Hindlimb muscle (tissue), 1 donor: ENCODE data around the gene P3H2. TPM values are rescaled to one million over a fixed set of nuclear protein-coding genes. Genes with fewer than 3 reads are reported as not detected.
A peak's percentile ranks its signal among the peaks of the same experiment; 100 is the strongest.
"Not testable (repeated sequence)": the region's sequence is repeated elsewhere in the genome, so short reads cannot be mapped to it uniquely, and the experiment has no call there.

Experiments used
- DNase-seq: peaks from one replicate; pipeline ENCODE4 v3.0.0-alpha.2; 2013
- polyA plus RNA-seq: library from polyadenylated mRNA; unstranded; fragments of 120-200 nt; gene quantifications from one replicate; pipeline ENCODE4 v1.2.1, GENCODE V29; 2013; ENCODE audit not compliant: insufficient read length

Gene P3H2
- polyA plus RNA-seq = 63.2 TPM

- peak; percentile 91 for DNase-seq
These were observed at the start of gene P3H2 for GRCh38 chr3:190120269-190121060. Gene P3H2, minus strand, starts transcription at chr3:190120897. Its CDS starts 166 bp downstream, at chr3:190120731.

GRCh38 chr3:190169877-190170276 lies 49.2 kb upstream of the P3H2 start:
- DNase-seq = no peak

- DNase-seq = no peak
These were observed 48.5 kb upstream of the P3H2 start for GRCh38 chr3:190169243-190169642.

GRCh38 chr3:190167936-190168680 lies 47.4 kb upstream of the P3H2 start:
- no peak for DNase-seq

- no peak for DNase-seq
These were observed 46.3 kb upstream of the P3H2 start for GRCh38 chr3:190166948-190167347.

GRCh38 chr3:190165253-190165652 lies 44.6 kb upstream of the P3H2 start:
- DNase-seq = no peak

- not testable (repeated sequence) for DNase-seq
These were observed 41.3 kb upstream of the P3H2 start for GRCh38 chr3:190162013-190162412.

- no peak for DNase-seq
These were observed 39.3 kb upstream of the P3H2 start for GRCh38 chr3:190159902-190160435.

GRCh38 chr3:190158261-190158660 lies 37.6 kb upstream of the P3H2 start:
- no peak for DNase-seq

GRCh38 chr3:190155752-190156151 lies 35.1 kb upstream of the P3H2 start:
- no peak for DNase-seq

GRCh38 chr3:190150681-190151080 lies 30.0 kb upstream of the P3H2 start:
- no peak for DNase-seq

GRCh38 chr3:190149830-190150619 lies 29.3 kb upstream of the P3H2 start:
- not testable (repeated sequence) for DNase-seq

GRCh38 chr3:190144793-190145192 lies 24.1 kb upstream of the P3H2 start:
- not testable (repeated sequence) for DNase-seq

GRCh38 chr3:190142041-190142440 lies 21.3 kb upstream of the P3H2 start:
- DNase-seq = no peak

GRCh38 chr3:190139365-190139764 lies 18.7 kb upstream of the P3H2 start:
- DNase-seq = no peak

GRCh38 chr3:190132371-190132770 lies 11.7 kb upstream of the P3H2 start:
- no peak for DNase-seq

GRCh38 chr3:190131329-190131728 lies 10.6 kb upstream of the P3H2 start:
- no peak for DNase-seq

- DNase-seq = peak; percentile 73
These were observed 10.0 kb upstream of the P3H2 start for GRCh38 chr3:190130696-190131095.

- DNase-seq = no peak
These were observed 9.3 kb upstream of the P3H2 start for GRCh38 chr3:190130037-190130436.

GRCh38 chr3:190127797-190128196 lies 7.1 kb upstream of the P3H2 start:
- no peak for DNase-seq

GRCh38 chr3:190127195-190127594 lies 6.5 kb upstream of the P3H2 start:
- DNase-seq = no peak

- no peak for DNase-seq
These were observed 4.9 kb upstream of the P3H2 start for GRCh38 chr3:190125436-190126068.
